Smooth muscle cell (in vitro differentiated cells): ENCODE measurements around the gene TDG. TPM values are rescaled to one million over a fixed set of nuclear protein-coding genes. Genes with fewer than 3 reads are reported as not detected.
A peak's percentile ranks its signal among the peaks of the same experiment; 100 is the strongest.

Experiments
- DNase-seq: peaks from one replicate; lab custom pipeline; 2025; ENCODE audit not compliant: unreplicated experiment; lab: John Stamatoyannopoulos, UW
- H2AFZ ChIP-seq: fragments of 200-600 bp; sonication (generic); 2 replicates; pipeline ENCODE4 v1.6.0; 2016; ENCODE audit warnings: antibody characterized with exemption, low read depth, mild to moderate bottlenecking
- H3F3A ChIP-seq: fragments of 200-600 bp; sonication (generic); 2 replicates; pipeline ENCODE4 v1.6.0; 2017; ENCODE audit warnings: antibody characterized with exemption, low read depth
- H3K27ac ChIP-seq: fragments of 200-600 bp; sonication (generic); 2 replicates; pipeline ENCODE4 v1.5.1; 2016; ENCODE audit warnings: low read depth, mild to moderate bottlenecking
- H3K27me3 ChIP-seq: fragments of 200-600 bp; sonication (generic); 2 replicates; pipeline ENCODE4 v1.6.1; 2016; ENCODE audit warnings: low read depth, mild to moderate bottlenecking
- H3K36me3 ChIP-seq: fragments of 200-600 bp; sonication (generic); 2 replicates; pipeline ENCODE4 v1.5.1; 2016; ENCODE audit warnings: low read depth
- H3K4me1 ChIP-seq: fragments of 200-600 bp; sonication (generic); 2 replicates; pipeline ENCODE4 v1.5.1; 2016; ENCODE audit warnings: low read depth
- H3K4me2 ChIP-seq: fragments of 200-600 bp; sonication (generic); 2 replicates; pipeline ENCODE4 v1.6.0; 2016; ENCODE audit warnings: mild to moderate bottlenecking
- H3K4me3 ChIP-seq: fragments of 200-600 bp; sonication (generic); 2 replicates; pipeline ENCODE4 v1.5.1; 2016; ENCODE audit warnings: mild to moderate bottlenecking
- H3K79me2 ChIP-seq: fragments of 200-600 bp; sonication (generic); 2 replicates; pipeline ENCODE4 v1.6.0; 2016; ENCODE audit warnings: low read depth, mild to moderate bottlenecking
- H3K9ac ChIP-seq: fragments of 200-600 bp; sonication (generic); 2 replicates; pipeline ENCODE4 v1.6.0; 2016; ENCODE audit warnings: low read depth
- H3K9me3 ChIP-seq: fragments of 200-600 bp; sonication (generic); replicated peaks from 2 replicates; pipeline ENCODE4 v1.5.1; 2016; ENCODE audit warnings: low read depth
- H4K20me1 ChIP-seq: fragments of 200-600 bp; sonication (generic); 2 replicates; pipeline ENCODE4 v1.6.0; 2016; ENCODE audit warnings: low read depth
- WGBS: methylation state at CpG from one replicate; pipeline ENCODE4 v1.1.7; 2016; ENCODE audit warnings: low lambda C conversion rate; 5-methylcytosine and 5-hydroxymethylcytosine counted together
- polyA plus RNA-seq: library from polyadenylated mRNA; unstranded; fragments of >200 nt; fragmentation: Nextera tagmentation; extraction: Ambion mirVana; gene quantifications from 2 replicates; pipeline ENCODE4 v1.2.1, GENCODE V29; 2016
- total RNA-seq: library from RNA; depleted of rRNA; stranded (reverse); fragments of >200 nt; gene quantifications from 2 replicates; pipeline ENCODE4 v1.2.3, GENCODE V29; 2014
- TF ChIP-seq, protein P1 (sequence below): fragments of 200-600 bp; sonication (generic); IDR thresholded peaks from 2 replicates; pipeline ENCODE4 v1.5.1; 2017; ENCODE audit warnings: borderline replicate concordance, mild to moderate bottlenecking, antibody characterized with exemption; ENCODE audit not compliant: insufficient read depth, poor library complexity, severe bottlenecking

TDG gene
- total and polyA plus RNA-seq, 2 experiments from 2014 or later: 34.5 to 61.1 TPM

DNA sequence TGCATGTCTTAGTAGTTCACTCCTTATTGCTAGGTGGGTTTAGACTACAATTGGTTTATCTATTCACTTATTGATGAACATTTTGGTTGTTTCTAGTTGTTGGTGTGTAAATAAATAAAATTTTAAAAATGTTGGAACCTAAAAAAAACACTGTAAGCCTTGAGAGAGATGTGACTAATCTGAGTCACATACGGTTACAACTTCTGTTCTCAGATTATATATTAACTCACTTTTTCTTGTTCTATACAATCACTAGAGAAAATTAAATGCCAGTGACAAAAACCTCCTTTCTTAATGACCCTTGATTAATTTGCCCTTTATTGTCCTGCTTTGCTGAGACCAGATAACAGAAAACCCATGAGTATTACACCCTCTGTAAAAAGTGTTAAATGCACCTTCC lies 7.1 kb upstream of the TDG start:
- TF ChIP-seq, protein P1, sequence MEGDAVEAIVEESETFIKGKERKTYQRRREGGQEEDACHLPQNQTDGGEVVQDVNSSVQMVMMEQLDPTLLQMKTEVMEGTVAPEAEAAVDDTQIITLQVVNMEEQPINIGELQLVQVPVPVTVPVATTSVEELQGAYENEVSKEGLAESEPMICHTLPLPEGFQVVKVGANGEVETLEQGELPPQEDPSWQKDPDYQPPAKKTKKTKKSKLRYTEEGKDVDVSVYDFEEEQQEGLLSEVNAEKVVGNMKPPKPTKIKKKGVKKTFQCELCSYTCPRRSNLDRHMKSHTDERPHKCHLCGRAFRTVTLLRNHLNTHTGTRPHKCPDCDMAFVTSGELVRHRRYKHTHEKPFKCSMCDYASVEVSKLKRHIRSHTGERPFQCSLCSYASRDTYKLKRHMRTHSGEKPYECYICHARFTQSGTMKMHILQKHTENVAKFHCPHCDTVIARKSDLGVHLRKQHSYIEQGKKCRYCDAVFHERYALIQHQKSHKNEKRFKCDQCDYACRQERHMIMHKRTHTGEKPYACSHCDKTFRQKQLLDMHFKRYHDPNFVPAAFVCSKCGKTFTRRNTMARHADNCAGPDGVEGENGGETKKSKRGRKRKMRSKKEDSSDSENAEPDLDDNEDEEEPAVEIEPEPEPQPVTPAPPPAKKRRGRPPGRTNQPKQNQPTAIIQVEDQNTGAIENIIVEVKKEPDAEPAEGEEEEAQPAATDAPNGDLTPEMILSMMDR: no peak
- Histone ChIP-seq H3K4me1 (peaks cover 11% of the 10 kb centered on the region), H3K4me2 (no peak overlapping the region), H4K20me1 (no peaks in the 10 kb centered on the region), H3K36me3 (no peaks in the 10 kb centered on the region), H3K9me3 (no peaks in the 10 kb centered on the region), H3F3A (peaks cover 23% of the 10 kb centered on the region), H2AFZ (no peak overlapping the region), H3K79me2 (peaks cover 22% of the 10 kb centered on the region), H3K27ac (peak overlapping the region; percentile 5), H3K27me3 (no peaks in the 10 kb centered on the region), H3K9ac (no peak overlapping the region), H3K4me3 (no peak overlapping the region)
- 88% methylated on average over 1 of the region's 1 CpG for WGBS
- DNase-seq: no peak

DNA sequence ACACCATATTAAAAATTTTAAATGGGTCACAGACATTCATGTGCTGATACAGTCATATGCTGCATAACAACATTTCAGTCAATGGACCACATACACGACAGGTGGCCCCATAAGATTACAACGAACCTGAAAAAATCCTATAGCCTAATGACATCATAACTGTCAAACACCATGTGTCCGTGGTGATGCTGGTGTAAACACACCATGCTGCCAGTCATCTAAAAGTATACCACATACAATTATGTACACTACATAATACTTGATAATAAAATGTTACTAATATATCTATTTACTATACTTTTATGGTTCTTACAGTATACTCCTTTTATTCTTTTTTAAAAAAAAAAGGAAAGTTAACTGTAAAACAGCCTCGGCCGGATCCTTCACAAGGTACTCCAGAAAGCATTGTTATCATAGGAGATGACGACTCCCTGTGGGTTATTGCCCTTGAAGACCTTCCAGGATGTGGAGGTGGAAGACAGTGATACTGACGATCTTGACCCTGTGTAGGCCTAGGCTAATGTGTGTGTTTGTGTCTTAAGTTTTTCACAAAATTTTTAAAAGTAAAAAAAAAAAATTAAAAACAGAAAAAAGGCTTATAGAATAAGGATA lies 5.0 kb upstream of the TDG start:
- H3K36me3 ChIP-seq: no peaks in the 10 kb centered on the region
- DNase-seq: no peak
- peaks cover 16% of the 10 kb centered on the region for H3F3A ChIP-seq
- H3K27ac ChIP-seq: no peak overlapping the region
- peaks cover 27% of the 10 kb centered on the region for H3K79me2 ChIP-seq
- H2AFZ ChIP-seq: no peak overlapping the region
- no peaks in the 10 kb centered on the region for H3K27me3 ChIP-seq
- no peaks in the 10 kb centered on the region for H4K20me1 ChIP-seq
- TF ChIP-seq, protein P1: no peak
- 89% methylated on average over 7 of the region's 7 CpGs for WGBS
- no peak overlapping the region for H3K9ac ChIP-seq
- no peak overlapping the region for H3K4me2 ChIP-seq
- H3K4me1 ChIP-seq: peaks cover 13% of the 10 kb centered on the region
- no peak overlapping the region for H3K4me3 ChIP-seq
- no peaks in the 10 kb centered on the region for H3K9me3 ChIP-seq

DNA sequence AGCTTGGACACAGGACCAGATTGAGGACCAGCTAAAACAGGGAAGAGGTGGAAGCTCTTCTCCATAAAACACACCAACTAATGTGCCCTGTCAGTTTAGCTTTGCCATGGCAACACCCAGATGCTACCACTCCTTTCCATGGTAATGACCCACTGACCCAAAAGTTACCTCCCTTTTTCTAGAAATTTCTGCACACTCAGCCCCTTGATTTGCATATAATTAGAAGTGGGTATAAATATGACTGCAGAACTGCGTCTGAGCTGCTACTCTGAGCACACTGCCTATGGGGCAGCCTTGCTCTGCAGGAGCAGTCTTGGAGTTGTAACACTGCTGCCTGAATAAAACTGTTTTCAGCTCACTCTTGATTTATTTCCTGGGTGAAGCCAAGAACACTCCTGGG lies 3.2 kb upstream of the TDG start:
- Histone ChIP-seq H3K9ac (no peak overlapping the region), H3K27me3 (no peaks in the 10 kb centered on the region), H4K20me1 (peaks cover under 1% of the 10 kb centered on the region), H3K27ac (no peak overlapping the region), H3K9me3 (no peaks in the 10 kb centered on the region), H3K4me2 (no peak overlapping the region), H3F3A (peaks cover 22% of the 10 kb centered on the region), H3K79me2 (peaks cover 37% of the 10 kb centered on the region), H2AFZ (no peak overlapping the region), H3K36me3 (no peaks in the 10 kb centered on the region), H3K4me3 (no peak overlapping the region), H3K4me1 (peaks cover 17% of the 10 kb centered on the region)
- no peak for DNase-seq
- TF ChIP-seq, protein P1: no peak
- 83% methylated on average over 1 of the region's 1 CpG for WGBS

DNA sequence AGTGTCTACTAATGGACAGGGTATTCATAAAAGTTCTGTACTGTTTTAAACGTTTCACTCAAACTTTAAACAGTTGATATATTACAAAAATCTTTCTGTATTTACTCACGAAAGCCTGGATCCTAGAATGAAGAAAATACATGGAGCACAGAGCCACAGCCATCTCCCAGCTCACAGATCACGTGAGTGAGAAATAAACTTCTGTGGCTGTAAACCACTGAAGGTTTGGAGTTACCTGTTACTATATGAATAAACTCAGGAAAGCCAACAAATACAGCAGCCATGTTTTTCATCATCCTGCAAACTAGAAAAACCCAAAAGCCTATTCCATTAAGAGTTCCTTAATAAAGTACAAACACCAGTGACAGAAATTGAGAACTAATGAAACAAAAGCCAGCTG lies 867 bp upstream of the TDG start:
- no peaks in the 10 kb centered on the region for H3K27me3 ChIP-seq
- 42% methylated on average over 3 of the region's 3 CpGs for WGBS
- TF ChIP-seq, protein P1: no peak
- peaks cover 17% of the 10 kb centered on the region for H3K4me1 ChIP-seq
- peaks cover 23% of the 10 kb centered on the region for H4K20me1 ChIP-seq
- H3K9ac ChIP-seq: peak overlapping the region; percentile 89
- peaks cover 14% of the 10 kb centered on the region for H3F3A ChIP-seq
- H3K79me2 ChIP-seq: peaks cover 60% of the 10 kb centered on the region
- peak overlapping the region; percentile 79 for H2AFZ ChIP-seq
- peak overlapping the region; percentile 93 for H3K4me2 ChIP-seq
- peak overlapping the region; percentile 88 for H3K4me3 ChIP-seq
- H3K9me3 ChIP-seq: no peaks in the 10 kb centered on the region
- no peaks in the 10 kb centered on the region for H3K36me3 ChIP-seq
- DNase-seq: no peak
- H3K27ac ChIP-seq: peak overlapping the region; percentile 90
